Brain pericyte (primary cell): Measurements from ENCODE around the gene EPHA1.

Experiments used
- DNase-seq: peaks from one replicate; pipeline ENCODE4 v3.0.0-alpha.2; 2012; ENCODE audit warnings: low read depth, low spot score

EPHA1 gene

GRCh38 chr7:143351060-143351459 is 57.6 kb downstream of the EPHA1 start:
- DNase-seq = no peak

GRCh38 chr7:143347950-143348349 is 60.7 kb downstream of the EPHA1 start:
- no peak for DNase-seq

GRCh38 chr7:143346018-143346417 is 62.6 kb downstream of the EPHA1 start:
- DNase-seq = no peak

GRCh38 chr7:143345428-143345900 is 63.2 kb downstream of the EPHA1 start:
- DNase-seq = no peak

- DNase-seq = no peak
Observed at GRCh38 chr7:143343596-143343995, 65.1 kb downstream of the EPHA1 start.

GRCh38 chr7:143341842-143342241 is 66.8 kb downstream of the EPHA1 start:
- no peak for DNase-seq
